ENCODE data around the gene RNF128.
"Not testable (repeated sequence)": the region's sequence is repeated elsewhere in the genome, so short reads cannot be mapped to it uniquely, and the experiment has no call there.

RNF128 gene

DNA sequence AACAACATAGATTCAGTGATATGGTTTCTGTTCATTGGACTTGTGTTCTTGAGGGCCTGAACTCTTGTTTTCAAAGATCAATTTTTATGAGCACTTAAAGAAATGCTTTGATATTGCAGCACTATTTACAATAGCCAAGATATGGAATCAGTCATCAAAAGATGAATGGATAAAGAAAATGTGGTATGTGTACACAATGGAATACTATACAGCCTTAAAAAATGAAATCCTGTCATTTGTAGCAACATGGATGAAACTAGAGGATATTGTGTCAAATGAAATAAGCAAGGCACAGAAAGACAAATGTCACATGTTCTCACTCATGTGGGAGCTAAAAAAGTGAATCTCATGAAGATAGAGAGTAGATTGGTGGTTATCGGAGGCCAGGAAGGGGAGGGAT lies 21.9 kb downstream of the RNF128 start:
- no peak for DNase-seq (ENCODE audit: low spot score)

GRCh38 chrX:106751407-106751806 lies 24.9 kb downstream of the RNF128 start:
- no peak for DNase-seq (ENCODE audit: low spot score)

DNA sequence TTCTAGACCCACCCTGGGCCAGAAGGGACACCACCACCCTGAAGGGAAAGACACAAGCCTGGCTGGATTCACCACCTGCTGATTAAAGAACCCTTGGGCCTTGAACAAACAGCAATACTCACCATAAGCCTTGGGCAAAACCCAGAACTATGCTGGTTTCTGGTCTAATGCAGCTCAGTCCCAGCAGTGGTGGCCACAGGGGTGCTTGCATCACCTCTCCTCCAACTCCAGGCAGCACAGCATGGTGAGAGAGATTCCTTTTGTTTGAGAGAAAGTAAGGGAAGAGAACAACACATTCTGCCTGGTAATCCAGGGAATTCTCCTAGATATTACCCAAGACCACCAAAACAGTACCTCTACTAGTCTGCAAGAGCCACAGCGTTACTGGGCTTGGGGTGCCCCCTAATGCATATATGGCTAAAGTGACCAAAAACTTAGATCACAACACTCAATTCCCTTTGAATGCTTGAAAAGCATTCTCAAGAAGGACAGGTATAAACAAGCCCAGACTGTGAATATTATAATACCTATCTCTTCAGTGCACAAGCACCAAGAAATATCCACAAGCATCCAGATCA lies 25.7 kb downstream of the RNF128 start:
- DNase-seq (ENCODE audit: low spot score), result no peak

DNA sequence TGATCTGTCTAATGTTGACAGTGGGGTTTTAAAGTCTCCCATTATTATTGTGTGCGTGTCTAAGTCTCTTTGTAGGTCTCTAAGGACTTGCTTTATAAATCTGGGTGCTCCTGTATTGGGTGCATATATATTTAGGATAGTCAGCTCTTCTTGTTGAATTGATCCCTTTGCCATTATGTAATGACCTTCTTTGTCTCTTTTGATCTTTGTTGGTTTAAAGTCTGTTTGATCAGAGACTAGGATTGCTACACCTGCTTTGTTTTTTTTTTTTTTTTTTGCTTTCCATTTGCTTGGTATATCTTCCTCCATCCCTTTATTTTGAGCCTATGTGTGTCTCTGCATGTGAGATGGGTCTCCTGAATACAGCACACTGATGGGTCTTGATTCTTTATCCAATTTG lies 42.8 kb downstream of the RNF128 start:
- not testable (repeated sequence) for DNase-seq (ENCODE audit: low spot score)

GRCh38 chrX:106774981-106775380 lies 48.5 kb downstream of the RNF128 start:
- DNase-seq (ENCODE audit: low spot score), result no peak

DNA sequence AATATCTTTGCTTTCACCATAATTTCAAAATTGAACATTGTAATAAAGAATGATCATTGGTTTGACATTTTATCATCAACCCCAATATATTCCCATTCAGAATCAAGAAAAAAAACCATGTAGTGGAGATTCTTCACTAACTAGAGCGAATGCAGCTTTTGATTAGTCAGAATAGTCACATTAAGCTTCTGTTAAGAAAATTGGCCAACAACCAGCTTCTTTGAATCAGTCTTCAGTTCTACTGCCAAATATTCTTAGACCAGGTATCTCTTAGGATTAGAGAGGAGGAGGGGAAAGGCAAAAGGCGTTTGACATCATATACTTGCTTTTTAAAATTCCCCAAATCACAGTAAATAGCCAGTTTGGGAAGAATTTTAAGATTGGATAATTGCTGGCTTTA lies 53.8 kb downstream of the RNF128 start:
- DNase-seq (ENCODE audit: low spot score), result no peak

GRCh38 chrX:106780664-106781377 lies 54.3 kb downstream of the RNF128 start:
- no peak for DNase-seq (ENCODE audit: low spot score)

GRCh38 chrX:106783716-106784115 lies 57.2 kb downstream of the RNF128 start:
- no peak for DNase-seq (ENCODE audit: low spot score)

DNA sequence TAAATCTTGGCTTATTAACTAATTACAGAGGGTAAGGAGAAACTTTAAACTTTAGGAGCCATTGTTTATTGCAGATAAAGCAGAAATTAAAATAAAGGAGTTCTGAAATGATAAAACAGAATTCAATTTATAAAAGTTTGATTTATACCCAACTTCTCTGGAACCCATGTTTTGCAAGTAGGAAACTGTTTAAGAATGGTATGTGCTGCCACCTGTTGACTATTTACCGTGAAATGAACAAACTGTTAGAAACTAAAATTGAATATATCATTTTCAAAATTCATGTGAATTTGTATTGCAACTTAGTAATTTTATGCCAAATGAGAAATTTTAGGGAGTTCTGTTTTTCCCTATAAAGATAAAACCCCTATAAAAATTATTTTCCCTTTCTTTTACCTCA lies 65.0 kb downstream of the RNF128 start:
- DNase-seq (ENCODE audit: low spot score), result no peak

GRCh38 chrX:106802063-106802387 lies 75.5 kb downstream of the RNF128 start:
- DNase-seq (ENCODE audit: low spot score), result no peak

- peak; percentile 15 for DNase-seq (ENCODE audit: low spot score)
Observed at GRCh38 chrX:106802388-106803275, 76.1 kb downstream of the RNF128 start, which contains the start of gene TBC1D8B. TSS of gene TBC1D8B (plus strand) at chrX:106802673. CDS start at chrX:106802854, 181 bp downstream.

GRCh38 chrX:106811131-106811910 lies 84.8 kb downstream of the RNF128 start:
- no peak for DNase-seq (ENCODE audit: low spot score)

GRCh38 chrX:106812930-106813329 lies 86.4 kb downstream of the RNF128 start:
- not testable (repeated sequence) for DNase-seq (ENCODE audit: low spot score)

GRCh38 chrX:106814093-106814492 lies 87.6 kb downstream of the RNF128 start:
- DNase-seq (ENCODE audit: low spot score), result not testable (repeated sequence)
